MM.1S (cell line): ENCODE data around the gene MMS19.

Experiments
- CTCF ChIP-seq: fragments of 300-600 bp; sonication (generic); IDR thresholded peaks from 2 replicates; pipeline ENCODE4 v1.5.1; 2016; ENCODE audit warnings: antibody characterized with exemption, low read length, mixed read lengths
- EZH2 ChIP-seq: fragments of 300-600 bp; sonication (generic); optimal IDR thresholded peaks from 2 replicates; pipeline ENCODE3; 2017; ENCODE audit warnings: low read depth, mild to moderate bottlenecking, antibody characterized with exemption, low read length, mixed read lengths
- EZH2phosphoT487 ChIP-seq: fragments of 300-600 bp; sonication (generic); IDR thresholded peaks from 2 replicates; pipeline ENCODE4 v1.6.1; 2018; ENCODE audit warnings: antibody characterized with exemption, low read length

DNA sequence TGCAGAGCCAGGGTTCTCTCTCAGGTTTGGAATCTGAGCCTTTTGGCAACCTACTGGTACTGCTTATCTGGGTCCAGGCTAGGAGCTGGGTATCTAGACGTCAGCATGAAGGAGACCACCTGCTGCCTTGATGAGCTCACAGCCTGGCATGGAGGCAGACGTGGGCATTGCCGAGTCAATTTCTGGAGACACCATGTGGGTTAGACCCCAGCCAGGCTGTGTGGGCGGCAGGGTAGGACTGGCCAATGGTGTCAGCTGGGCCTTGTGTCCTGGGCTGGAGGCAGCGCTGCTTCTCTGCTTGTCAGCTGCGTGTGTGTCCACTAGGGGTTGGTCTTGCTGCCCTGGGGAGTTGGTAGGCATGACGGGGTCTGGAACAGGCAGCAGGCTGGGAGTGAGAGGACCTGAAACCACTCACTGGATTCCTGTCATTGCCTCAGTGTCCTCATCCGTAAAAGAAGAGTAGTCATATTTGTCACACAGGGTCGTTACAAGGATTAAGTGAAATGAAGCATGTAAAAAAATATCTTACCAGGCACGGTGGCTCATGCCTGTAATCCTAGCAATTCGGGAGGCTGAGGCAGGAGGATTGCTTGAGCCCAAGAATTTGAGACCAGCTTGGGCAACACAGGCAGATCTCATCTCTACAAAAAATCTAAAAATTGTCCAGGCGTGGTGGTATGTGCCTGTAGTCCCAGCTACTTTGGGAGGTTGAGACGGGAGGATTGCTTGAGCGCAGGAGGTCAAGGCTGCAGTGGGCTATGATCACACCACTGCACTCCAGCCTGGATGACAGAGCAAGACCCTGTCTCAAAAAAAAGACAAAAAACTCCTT is 42.7 kb upstream of the MMS19 start:
- TF ChIP-seq CTCF (no peak), EZH2 (no peak), EZH2phosphoT487 (no peak)
